ENCODE measurements around the gene LSMEM2. TPM values are rescaled to one million over a fixed set of nuclear protein-coding genes. Genes with fewer than 3 reads are reported as not detected.

The LSMEM2 gene
- total and polyA plus RNA-seq, 2 experiments from 2014 or later: not detected

DNA sequence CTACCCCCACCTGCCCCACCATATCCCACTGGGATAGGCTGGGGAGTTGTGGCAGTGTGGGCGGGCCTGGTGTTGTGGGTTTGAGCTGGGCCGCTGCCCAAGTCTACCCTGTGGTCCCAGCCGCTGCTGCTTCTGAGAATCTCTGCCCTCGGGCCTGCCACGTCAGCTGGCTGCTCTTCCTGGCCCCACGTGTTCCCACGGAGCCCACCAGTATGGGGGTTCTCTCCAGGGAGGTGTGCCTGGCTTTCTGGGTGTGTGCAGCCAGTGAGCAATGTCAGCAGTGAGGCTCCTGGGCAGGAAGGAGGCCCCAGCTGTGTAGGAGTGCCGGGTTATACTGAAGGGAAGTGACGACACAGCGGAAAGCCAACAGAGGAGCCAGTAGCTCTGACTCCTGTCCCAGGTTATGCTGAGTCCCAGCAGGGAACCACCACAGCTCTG is 32.4 kb upstream of the LSMEM2 start:
- H3K79me2 ChIP-seq: peaks cover 97% of the 10 kb centered on the region
- H4K20me1 ChIP-seq (ENCODE audit: insufficient read depth, poor library complexity, severe bottlenecking): peaks cover 53% of the 10 kb centered on the region
- TF ChIP-seq, protein P1, sequence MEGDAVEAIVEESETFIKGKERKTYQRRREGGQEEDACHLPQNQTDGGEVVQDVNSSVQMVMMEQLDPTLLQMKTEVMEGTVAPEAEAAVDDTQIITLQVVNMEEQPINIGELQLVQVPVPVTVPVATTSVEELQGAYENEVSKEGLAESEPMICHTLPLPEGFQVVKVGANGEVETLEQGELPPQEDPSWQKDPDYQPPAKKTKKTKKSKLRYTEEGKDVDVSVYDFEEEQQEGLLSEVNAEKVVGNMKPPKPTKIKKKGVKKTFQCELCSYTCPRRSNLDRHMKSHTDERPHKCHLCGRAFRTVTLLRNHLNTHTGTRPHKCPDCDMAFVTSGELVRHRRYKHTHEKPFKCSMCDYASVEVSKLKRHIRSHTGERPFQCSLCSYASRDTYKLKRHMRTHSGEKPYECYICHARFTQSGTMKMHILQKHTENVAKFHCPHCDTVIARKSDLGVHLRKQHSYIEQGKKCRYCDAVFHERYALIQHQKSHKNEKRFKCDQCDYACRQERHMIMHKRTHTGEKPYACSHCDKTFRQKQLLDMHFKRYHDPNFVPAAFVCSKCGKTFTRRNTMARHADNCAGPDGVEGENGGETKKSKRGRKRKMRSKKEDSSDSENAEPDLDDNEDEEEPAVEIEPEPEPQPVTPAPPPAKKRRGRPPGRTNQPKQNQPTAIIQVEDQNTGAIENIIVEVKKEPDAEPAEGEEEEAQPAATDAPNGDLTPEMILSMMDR (IDR thresholded peaks at IDR 0.05; ENCODE audit: poor library complexity): no peak
- TF ChIP-seq EZH2 (IDR thresholded peaks at IDR 0.05; ENCODE audit: borderline replicate concordance) (no peak), EZH2phosphoT487 (IDR thresholded peaks at IDR 0.05; ENCODE audit: low read depth, severe bottlenecking, unreplicated experiment) (no peak)
- H3K27me3 ChIP-seq: no peaks in the 10 kb centered on the region
- DNase-seq (ENCODE audit: low spot score): peak; percentile 83
- H3K4me2 ChIP-seq: peak overlapping the region; percentile 84
- peaks cover 26% of the 10 kb centered on the region for H3K4me1 ChIP-seq (ENCODE audit: insufficient read depth)
- WGBS (ENCODE audit: low lambda C conversion rate, missing lambda C conversion rate): 41% methylated on average over 10 of the region's 10 CpGs
- H3K4me3 ChIP-seq: no peak overlapping the region
- no peaks in the 10 kb centered on the region for H3K36me3 ChIP-seq (replicated peaks; ENCODE audit: insufficient read depth, low read depth)
- no peaks in the 10 kb centered on the region for H3K9me2 ChIP-seq (replicated peaks; ENCODE audit: insufficient read depth)
- H3K9me3 ChIP-seq (ENCODE audit: low read depth): no peaks in the 10 kb centered on the region
- peak overlapping the region; percentile 94 for H3K27ac ChIP-seq
- H2AFZ ChIP-seq: no peak overlapping the region

DNA sequence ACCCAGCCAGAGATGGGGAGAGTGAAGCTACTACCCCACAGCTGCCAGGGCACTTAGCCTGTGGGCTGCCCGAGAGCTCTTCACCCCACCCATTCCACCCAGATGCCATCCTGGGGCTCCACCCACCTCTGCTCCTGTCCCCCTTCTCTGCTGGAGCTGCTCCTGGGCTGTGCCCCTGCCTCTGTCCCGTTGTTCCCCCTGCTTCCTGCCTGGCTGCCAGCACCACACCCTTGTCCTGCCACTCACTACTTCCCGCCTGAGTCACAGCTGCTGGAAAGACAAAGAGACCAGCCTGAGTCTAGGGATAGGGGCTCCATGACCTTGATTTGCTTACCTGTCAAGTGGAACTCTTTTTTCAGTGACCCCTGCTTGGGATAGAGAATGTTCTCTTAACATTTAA is 30.5 kb upstream of the LSMEM2 start:
- Histone ChIP-seq H3K9me2 (replicated peaks; ENCODE audit: insufficient read depth) (no peaks in the 10 kb centered on the region), H3K36me3 (replicated peaks; ENCODE audit: insufficient read depth, low read depth) (no peaks in the 10 kb centered on the region), H3K79me2 (peaks cover 87% of the 10 kb centered on the region), H3K9me3 (ENCODE audit: low read depth) (no peaks in the 10 kb centered on the region), H3K27ac (no peak overlapping the region), H3K4me2 (no peak overlapping the region), H3K4me3 (no peak overlapping the region), H2AFZ (no peak overlapping the region), H3K4me1 (ENCODE audit: insufficient read depth) (peaks cover 26% of the 10 kb centered on the region), H3K27me3 (no peaks in the 10 kb centered on the region), H4K20me1 (ENCODE audit: insufficient read depth, poor library complexity, severe bottlenecking) (peaks cover 49% of the 10 kb centered on the region)
- TF ChIP-seq EZH2phosphoT487 (IDR thresholded peaks at IDR 0.05; ENCODE audit: low read depth, severe bottlenecking, unreplicated experiment): no peak
- TF ChIP-seq, protein P1 (IDR thresholded peaks at IDR 0.05; ENCODE audit: poor library complexity): no peak
- TF ChIP-seq EZH2 (IDR thresholded peaks at IDR 0.05; ENCODE audit: borderline replicate concordance): no peak
- 53% methylated on average over 3 of the region's 3 CpGs for WGBS (ENCODE audit: low lambda C conversion rate, missing lambda C conversion rate)
- no peak for DNase-seq (ENCODE audit: low spot score)

DNA sequence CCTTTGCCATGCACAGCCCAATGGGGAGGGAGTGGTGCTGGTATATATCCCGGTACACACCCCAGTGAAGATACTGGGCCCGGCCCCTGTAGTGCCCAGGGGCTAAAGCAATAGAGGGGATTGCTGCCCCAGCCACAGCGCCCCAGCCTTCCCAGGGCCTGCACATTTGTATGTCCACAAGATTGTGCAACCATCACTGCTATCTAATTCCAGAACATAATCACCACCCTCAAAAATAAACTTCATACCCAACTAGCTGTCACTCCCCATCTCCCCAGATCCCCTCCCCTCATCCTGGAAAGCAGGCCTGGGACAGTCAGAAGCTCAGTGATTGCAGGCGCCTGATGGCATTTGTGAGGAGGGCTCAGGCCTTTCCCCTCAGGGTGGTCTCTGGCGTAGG is 29.4 kb upstream of the LSMEM2 start:
- Histone ChIP-seq H3K79me2 (peaks cover 79% of the 10 kb centered on the region), H3K4me2 (no peak overlapping the region), H3K9me3 (ENCODE audit: low read depth) (no peaks in the 10 kb centered on the region), H3K27me3 (no peaks in the 10 kb centered on the region), H3K9me2 (replicated peaks; ENCODE audit: insufficient read depth) (no peaks in the 10 kb centered on the region), H3K4me3 (no peak overlapping the region), H2AFZ (no peak overlapping the region), H3K4me1 (ENCODE audit: insufficient read depth) (peaks cover 26% of the 10 kb centered on the region), H3K36me3 (replicated peaks; ENCODE audit: insufficient read depth, low read depth) (no peaks in the 10 kb centered on the region), H4K20me1 (ENCODE audit: insufficient read depth, poor library complexity, severe bottlenecking) (peaks cover 49% of the 10 kb centered on the region), H3K27ac (no peak overlapping the region)
- TF ChIP-seq EZH2phosphoT487 (IDR thresholded peaks at IDR 0.05; ENCODE audit: low read depth, severe bottlenecking, unreplicated experiment) (no peak), EZH2 (IDR thresholded peaks at IDR 0.05; ENCODE audit: borderline replicate concordance) (no peak)
- TF ChIP-seq, protein P1 (IDR thresholded peaks at IDR 0.05; ENCODE audit: poor library complexity): no peak
- no peak for DNase-seq (ENCODE audit: low spot score)
- 92% methylated on average over 5 of the region's 5 CpGs for WGBS (ENCODE audit: low lambda C conversion rate, missing lambda C conversion rate)

DNA sequence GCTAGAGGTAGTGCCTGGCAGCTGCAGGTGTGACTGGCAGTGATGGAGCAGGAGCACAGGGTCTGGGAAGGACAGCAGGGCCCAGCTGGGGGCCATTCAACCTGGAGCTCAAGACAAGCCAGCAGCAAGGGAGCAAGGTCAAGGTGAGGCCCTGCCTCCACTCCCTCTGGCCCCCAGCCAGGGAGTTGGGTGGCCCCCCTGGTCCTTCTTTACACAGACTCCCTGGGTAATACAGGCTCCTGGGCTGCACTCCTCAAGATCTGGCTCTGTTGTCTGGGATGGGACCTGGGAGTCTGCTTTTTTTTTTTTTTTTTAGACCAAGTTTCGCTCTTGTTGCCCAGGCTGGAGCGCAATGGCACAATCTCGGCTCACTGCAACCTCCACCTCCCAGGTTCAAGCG is 28.4 kb upstream of the LSMEM2 start:
- H3K9me2 ChIP-seq (replicated peaks; ENCODE audit: insufficient read depth): no peaks in the 10 kb centered on the region
- no peaks in the 10 kb centered on the region for H3K27me3 ChIP-seq
- H3K79me2 ChIP-seq: peaks cover 69% of the 10 kb centered on the region
- H3K9me3 ChIP-seq (ENCODE audit: low read depth): no peaks in the 10 kb centered on the region
- no peak overlapping the region for H3K4me3 ChIP-seq
- TF ChIP-seq EZH2phosphoT487 (IDR thresholded peaks at IDR 0.05; ENCODE audit: low read depth, severe bottlenecking, unreplicated experiment) (no peak), EZH2 (IDR thresholded peaks at IDR 0.05; ENCODE audit: borderline replicate concordance) (no peak)
- TF ChIP-seq, protein P1 (IDR thresholded peaks at IDR 0.05; ENCODE audit: poor library complexity): no peak
- WGBS (ENCODE audit: low lambda C conversion rate, missing lambda C conversion rate): 100% methylated on average over 4 of the region's 4 CpGs
- DNase-seq (ENCODE audit: low spot score): no peak
- no peak overlapping the region for H3K4me2 ChIP-seq
- no peak overlapping the region for H2AFZ ChIP-seq
- no peak overlapping the region for H3K27ac ChIP-seq
- no peaks in the 10 kb centered on the region for H3K36me3 ChIP-seq (replicated peaks; ENCODE audit: insufficient read depth, low read depth)
- peaks cover 49% of the 10 kb centered on the region for H4K20me1 ChIP-seq (ENCODE audit: insufficient read depth, poor library complexity, severe bottlenecking)
- peaks cover 22% of the 10 kb centered on the region for H3K4me1 ChIP-seq (ENCODE audit: insufficient read depth)

Data from hepatocyte (in vitro differentiated cells).